HepG2 (cell line): ENCODE results near the gene PSMB3. TPM values are rescaled to one million over a fixed set of nuclear protein-coding genes. Genes with fewer than 3 reads are reported as not detected.

ENCODE experiments used
- ATF7-NPFF ChIP-seq: sonication (generic); formaldehyde crosslinking; IDR thresholded peaks from 2 replicates; pipeline ENCODE4 v1.8.1; 2023; ENCODE audit warnings: mild to moderate bottlenecking, low read depth, missing genetic modification reagents, moderate library complexity
- CEBPB ChIP-seq: IDR thresholded peaks from 2 replicates; pipeline ENCODE4 v1.6.1; 2011; ENCODE audit warnings: low read depth, low read length, improper control_type of control experiment, borderline replicate concordance
- CENPX ChIP-seq: sonication (generic); formaldehyde crosslinking; IDR thresholded peaks from 2 replicates; pipeline ENCODE4 v1.9.0; 2021; ENCODE audit warnings: mild to moderate bottlenecking, missing genetic modification reagents, moderate library complexity
- FOXA3 ChIP-seq: IDR thresholded peaks from 2 replicates; pipeline ENCODE4 v1.6.1; 2016; ENCODE audit warnings: missing genetic modification reagents, missing compliant biosample characterization
- GPN1 ChIP-seq: sonication (generic); formaldehyde crosslinking; IDR thresholded peaks from 2 replicates; pipeline ENCODE4 v1.5.1; 2020; ENCODE audit warnings: missing genetic modification reagents, borderline replicate concordance
- HOXA9 ChIP-seq: sonication (generic); formaldehyde crosslinking; IDR thresholded peaks from 2 replicates; pipeline ENCODE4 v1.8.1; 2022; ENCODE audit warnings: missing genetic modification reagents, mild to moderate bottlenecking, moderate library complexity, borderline replicate concordance
- ISX ChIP-seq: sonication (generic); formaldehyde crosslinking; conservative IDR thresholded peaks from 2 replicates; pipeline ENCODE4 v1.5.0; 2020; ENCODE audit warnings: missing genetic modification reagents
- KLF6 ChIP-seq: IDR thresholded peaks from 2 replicates; pipeline ENCODE4 v1.8.0; 2016; ENCODE audit warnings: missing biosample characterization, missing genetic modification reagents
- MAFK ChIP-seq, 2 experiments: IDR thresholded peaks in 1 of 2; conservative IDR thresholded peaks in 1 of 2; 2 replicates each; pipeline ENCODE4 v1.6.1; 2011; ENCODE audit warnings: improper control_type of control experiment in 2 of 2, low read length in 2 of 2
- MLX ChIP-seq: IDR thresholded peaks from 2 replicates; pipeline ENCODE4 v1.6.1; 2016
- NPAS2 ChIP-seq: sonication (generic); formaldehyde crosslinking; IDR thresholded peaks from 2 replicates; pipeline ENCODE4 v1.8.0; 2022; ENCODE audit warnings: mild to moderate bottlenecking, missing genetic modification reagents, borderline replicate concordance
- PAX8 ChIP-seq: sonication (generic); formaldehyde crosslinking; IDR thresholded peaks from 2 replicates; pipeline ENCODE4 v1.8.0; 2022; ENCODE audit warnings: mild to moderate bottlenecking, missing genetic modification reagents, borderline replicate concordance
- RFXAP ChIP-seq: sonication (generic); formaldehyde crosslinking; IDR thresholded peaks from 2 replicates; pipeline ENCODE4 v1.4.0; 2020; ENCODE audit warnings: missing genetic modification reagents, borderline replicate concordance
- SMARCC2 ChIP-seq: fragments of 450-650 bp; IDR thresholded peaks from 2 replicates; pipeline ENCODE4 v1.6.1; 2017; ENCODE audit warnings: antibody characterized with exemption, mild to moderate bottlenecking
- SNAPC2 ChIP-seq: sonication (generic); formaldehyde crosslinking; IDR thresholded peaks from 2 replicates; pipeline ENCODE4 v1.8.1; 2022; ENCODE audit warnings: mild to moderate bottlenecking, missing genetic modification reagents
- TBL1XR1 ChIP-seq: fragments of 150-350 bp; IDR thresholded peaks from 2 replicates; pipeline ENCODE4 v1.6.1; 2014; ENCODE audit warnings: borderline replicate concordance, low read length; ENCODE audit not compliant: partially characterized antibody
- ZFAT ChIP-seq: sonication (generic); formaldehyde crosslinking; conservative IDR thresholded peaks from 2 replicates; pipeline ENCODE4 v1.8.1; 2023; ENCODE audit warnings: missing genetic modification reagents, inconsistent platforms
- ZNF292 ChIP-seq: sonication (generic); formaldehyde crosslinking; IDR thresholded peaks from 2 replicates; pipeline ENCODE4 v1.8.1; 2022; ENCODE audit warnings: mild to moderate bottlenecking, low read depth, missing genetic modification reagents, borderline replicate concordance
- ZNF543 ChIP-seq: sonication (generic); formaldehyde crosslinking; IDR thresholded peaks from 2 replicates; pipeline ENCODE4 v1.4.0; 2020; ENCODE audit warnings: mild to moderate bottlenecking, missing genetic modification reagents
- ZNF670 ChIP-seq: sonication (generic); formaldehyde crosslinking; IDR thresholded peaks from 2 replicates; pipeline ENCODE4 v1.8.0; 2022; ENCODE audit warnings: mild to moderate bottlenecking, missing genetic modification reagents, borderline replicate concordance
- ZNF713 ChIP-seq: sonication (generic); formaldehyde crosslinking; IDR thresholded peaks from 2 replicates; pipeline ENCODE4 v1.4.0; 2020; ENCODE audit warnings: mild to moderate bottlenecking, missing genetic modification reagents
- ZNF737 ChIP-seq: sonication (generic); formaldehyde crosslinking; IDR thresholded peaks from 2 replicates; pipeline ENCODE4 v1.5.0; 2020; ENCODE audit warnings: missing genetic modification reagents, mild to moderate bottlenecking, borderline replicate concordance
- polyA plus RNA-seq, 8 experiments: library from polyadenylated mRNA; depleted of rRNA in 3 of 8; stranded (reverse) in 7 of 8; unstranded in 1 of 8; fragments of >200 nt; fragmentation: Illumina TruSeq in 4 of 8; extraction: Trizol in 4 of 8; gene quantifications; 2 replicates each; pipeline versions ENCODE4 v1.2.1 to v1.2.3, GENCODE V29; 2011 to 2016; ENCODE audit warnings: low read depth in 4 of 8, missing spikeins in 1 of 8, mixed read lengths in 1 of 8; ENCODE audit not compliant: insufficient read depth in 1 of 8
- total RNA-seq, 5 experiments: library from RNA; depleted of rRNA; stranded (reverse); fragments of >200 nt; fragmentation: Illumina TruSeq; extraction: Trizol; gene quantifications; 2 replicates each; pipeline ENCODE4 v1.2.3, GENCODE V29; 2016; ENCODE audit warnings: low read depth in 1 of 5
- TF ChIP-seq, protein P1 (sequence below): sonication (generic); formaldehyde crosslinking; IDR thresholded peaks from 2 replicates; pipeline ENCODE4 v1.8.0; 2022; ENCODE audit warnings: missing genetic modification reagents, low read depth, mild to moderate bottlenecking, borderline replicate concordance
- TF ChIP-seq, protein P2 (sequence below): sonication (generic); formaldehyde crosslinking; IDR thresholded peaks from 2 replicates; pipeline ENCODE4 v1.5.0; 2020; ENCODE audit warnings: missing genetic modification reagents, mild to moderate bottlenecking, borderline replicate concordance
- TF ChIP-seq, protein P3 (sequence below), 2 experiments: sonication (generic) in 1 of 2; formaldehyde crosslinking in 1 of 2; IDR thresholded peaks; 2 replicates each; pipeline versions ENCODE4 v1.4.0 to v1.6.1; 2018 to 2020; ENCODE audit warnings: missing genetic modification reagents in 2 of 2, borderline replicate concordance in 1 of 2, low read depth in 1 of 2, mild to moderate bottlenecking in 1 of 2, missing biosample characterization in 1 of 2

Gene PSMB3
- total and polyA plus RNA-seq, 2 of the 13 experiments (the other 11 are each of a cell fraction or from before 2014, with no cell fraction given) = 366 to 517 TPM

GRCh38 chr17:38703742-38704605 lies 48.6 kb upstream of the PSMB3 start (continued):
- peak; percentile 49; the same call in 1 of the 2 replicates for TF ChIP-seq PAX8 (CRISPR knock-in tag)
- TF ChIP-seq CENPX (CRISPR knock-in tag) = no peak
- peak; percentile 97 for TF ChIP-seq ZNF670 (CRISPR knock-in tag)
- peak; percentile 85; the same call in 1 of the 2 replicates for TF ChIP-seq HOXA9 (CRISPR knock-in tag)
- TF ChIP-seq, protein P1, sequence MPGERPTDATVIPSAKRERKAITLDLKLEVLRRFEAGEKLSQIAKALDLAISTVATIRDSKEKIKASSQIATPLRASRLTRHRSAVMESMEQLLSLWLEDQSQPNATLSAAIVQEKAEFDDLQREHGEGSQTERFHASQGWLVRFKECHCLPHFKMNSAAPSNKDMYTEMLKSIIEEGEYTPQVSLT (CRISPR knock-in tag) = 0 out of 2 replicates have a peak, but pooled peaks have one; percentile 46
- no peak for TF ChIP-seq CEBPB
- TF ChIP-seq GPN1 (CRISPR knock-in tag) = no peak
- 0 out of 2 replicates have a peak, but pooled peaks have one; percentile 9 for TF ChIP-seq ZNF713 (CRISPR knock-in tag)
- TF ChIP-seq ZNF543 (CRISPR knock-in tag) = 0 out of 2 replicates have a peak, but pooled peaks have one; percentile 38
- TF ChIP-seq NPAS2 = no peak
- TF ChIP-seq MLX (CRISPR knock-in tag) = peak; percentile 76
- TF ChIP-seq FOXA3 = peak; percentile 87
- TF ChIP-seq, protein P2, sequence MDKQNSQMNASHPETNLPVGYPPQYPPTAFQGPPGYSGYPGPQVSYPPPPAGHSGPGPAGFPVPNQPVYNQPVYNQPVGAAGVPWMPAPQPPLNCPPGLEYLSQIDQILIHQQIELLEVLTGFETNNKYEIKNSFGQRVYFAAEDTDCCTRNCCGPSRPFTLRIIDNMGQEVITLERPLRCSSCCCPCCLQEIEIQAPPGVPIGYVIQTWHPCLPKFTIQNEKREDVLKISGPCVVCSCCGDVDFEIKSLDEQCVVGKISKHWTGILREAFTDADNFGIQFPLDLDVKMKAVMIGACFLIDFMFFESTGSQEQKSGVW (CRISPR knock-in tag) = no peak
- TF ChIP-seq ISX = peak; percentile 87; the same call in 1 of the 2 replicates
- TF ChIP-seq RFXAP (CRISPR knock-in tag) = peak; percentile 62; the same call in 1 of the 2 replicates
- TF ChIP-seq SNAPC2 (CRISPR knock-in tag) = peak; percentile 78
- TF ChIP-seq MAFK (conservative IDR thresholded peaks at IDR 0.05 in 1 of 2, IDR thresholded peaks at IDR 0.05 in 1 of 2; ENCODE audit: low read length in 2 of 2) = no peak
- TF ChIP-seq, protein P3, sequence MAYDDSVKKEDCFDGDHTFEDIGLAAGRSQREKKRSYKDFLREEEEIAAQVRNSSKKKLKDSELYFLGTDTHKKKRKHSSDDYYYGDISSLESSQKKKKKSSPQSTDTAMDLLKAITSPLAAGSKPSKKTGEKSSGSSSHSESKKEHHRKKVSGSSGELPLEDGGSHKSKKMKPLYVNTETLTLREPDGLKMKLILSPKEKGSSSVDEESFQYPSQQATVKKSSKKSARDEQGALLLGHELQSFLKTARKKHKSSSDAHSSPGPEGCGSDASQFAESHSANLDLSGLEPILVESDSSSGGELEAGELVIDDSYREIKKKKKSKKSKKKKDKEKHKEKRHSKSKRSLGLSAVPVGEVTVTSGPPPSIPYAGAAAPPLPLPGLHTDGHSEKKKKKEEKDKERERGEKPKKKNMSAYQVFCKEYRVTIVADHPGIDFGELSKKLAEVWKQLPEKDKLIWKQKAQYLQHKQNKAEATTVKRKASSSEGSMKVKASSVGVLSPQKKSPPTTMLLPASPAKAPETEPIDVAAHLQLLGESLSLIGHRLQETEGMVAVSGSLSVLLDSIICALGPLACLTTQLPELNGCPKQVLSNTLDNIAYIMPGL (CRISPR knock-in tag; IDR thresholded peaks at IDR 0.05; ENCODE audit: borderline replicate concordance in 1 of 2, low read depth in 1 of 2) = peak; percentile 57 to 78; a peak in 3 of 4 replicates
- peak; percentile 85 for TF ChIP-seq ATF7-NPFF (CRISPR knock-in tag)
- TF ChIP-seq KLF6 (CRISPR knock-in tag) = peak; percentile 64; the same call in 1 of the 2 replicates
- TF ChIP-seq ZFAT (CRISPR knock-in tag) = no peak
- TF ChIP-seq ZNF737 = 0 out of 2 replicates have a peak, but pooled peaks have one; percentile 50
- TF ChIP-seq ZNF292 (CRISPR knock-in tag) = peak; percentile 84
- TF ChIP-seq SMARCC2 = no peak
- TF ChIP-seq TBL1XR1 = peak; percentile 97
